Measurements from ENCODE around the gene MED15. TPM values are rescaled to one million over a fixed set of nuclear protein-coding genes. Genes with fewer than 3 reads are reported as not detected.
A peak's percentile ranks its signal among the peaks of the same experiment; 100 is the strongest.

The MED15 gene
- total RNA-seq, 4 donors from 2014 or later, result 40.3 to 69.6 (median 49.2) TPM

DNA sequence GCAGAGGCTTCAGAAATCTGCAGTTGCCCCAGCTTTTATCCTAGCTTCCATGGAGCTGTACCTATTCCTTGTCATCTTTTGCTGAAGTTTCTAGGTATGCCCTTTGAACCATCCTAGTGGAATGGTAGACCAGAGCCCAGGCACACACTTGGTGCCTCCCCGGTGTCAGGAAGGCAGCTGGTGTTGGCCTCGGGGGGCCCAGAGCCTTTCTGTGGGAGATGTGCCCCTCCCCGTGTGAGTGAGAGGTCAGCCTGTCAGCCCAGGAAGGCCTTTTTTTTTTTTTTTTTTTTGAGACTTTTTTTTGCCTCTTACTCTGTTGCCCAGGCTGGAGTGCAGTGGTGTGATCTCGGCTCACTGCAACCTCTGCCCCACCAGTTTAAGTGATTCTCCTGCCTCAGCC lies 58.4 kb downstream of the MED15 start:
- TF ChIP-seq, protein P1, sequence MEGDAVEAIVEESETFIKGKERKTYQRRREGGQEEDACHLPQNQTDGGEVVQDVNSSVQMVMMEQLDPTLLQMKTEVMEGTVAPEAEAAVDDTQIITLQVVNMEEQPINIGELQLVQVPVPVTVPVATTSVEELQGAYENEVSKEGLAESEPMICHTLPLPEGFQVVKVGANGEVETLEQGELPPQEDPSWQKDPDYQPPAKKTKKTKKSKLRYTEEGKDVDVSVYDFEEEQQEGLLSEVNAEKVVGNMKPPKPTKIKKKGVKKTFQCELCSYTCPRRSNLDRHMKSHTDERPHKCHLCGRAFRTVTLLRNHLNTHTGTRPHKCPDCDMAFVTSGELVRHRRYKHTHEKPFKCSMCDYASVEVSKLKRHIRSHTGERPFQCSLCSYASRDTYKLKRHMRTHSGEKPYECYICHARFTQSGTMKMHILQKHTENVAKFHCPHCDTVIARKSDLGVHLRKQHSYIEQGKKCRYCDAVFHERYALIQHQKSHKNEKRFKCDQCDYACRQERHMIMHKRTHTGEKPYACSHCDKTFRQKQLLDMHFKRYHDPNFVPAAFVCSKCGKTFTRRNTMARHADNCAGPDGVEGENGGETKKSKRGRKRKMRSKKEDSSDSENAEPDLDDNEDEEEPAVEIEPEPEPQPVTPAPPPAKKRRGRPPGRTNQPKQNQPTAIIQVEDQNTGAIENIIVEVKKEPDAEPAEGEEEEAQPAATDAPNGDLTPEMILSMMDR (IDR thresholded peaks at IDR 0.05), result no peak
- TF ChIP-seq POLR2A (IDR thresholded peaks at IDR 0.05), result no peak
- DNase-seq (ENCODE audit: low spot score in 2 of 2), result no peak
- 84 to 96% methylated on average over 4 of the region's 4 CpGs for WGBS, 2 donors
- intact Hi-C loops (cut with DNase I; ENCODE audit: low total_unique reads), result no loop called here
- no peak overlapping the region for H3K4me3 ChIP-seq (ENCODE audit: low read depth, poor library complexity, severe bottlenecking)

DNA sequence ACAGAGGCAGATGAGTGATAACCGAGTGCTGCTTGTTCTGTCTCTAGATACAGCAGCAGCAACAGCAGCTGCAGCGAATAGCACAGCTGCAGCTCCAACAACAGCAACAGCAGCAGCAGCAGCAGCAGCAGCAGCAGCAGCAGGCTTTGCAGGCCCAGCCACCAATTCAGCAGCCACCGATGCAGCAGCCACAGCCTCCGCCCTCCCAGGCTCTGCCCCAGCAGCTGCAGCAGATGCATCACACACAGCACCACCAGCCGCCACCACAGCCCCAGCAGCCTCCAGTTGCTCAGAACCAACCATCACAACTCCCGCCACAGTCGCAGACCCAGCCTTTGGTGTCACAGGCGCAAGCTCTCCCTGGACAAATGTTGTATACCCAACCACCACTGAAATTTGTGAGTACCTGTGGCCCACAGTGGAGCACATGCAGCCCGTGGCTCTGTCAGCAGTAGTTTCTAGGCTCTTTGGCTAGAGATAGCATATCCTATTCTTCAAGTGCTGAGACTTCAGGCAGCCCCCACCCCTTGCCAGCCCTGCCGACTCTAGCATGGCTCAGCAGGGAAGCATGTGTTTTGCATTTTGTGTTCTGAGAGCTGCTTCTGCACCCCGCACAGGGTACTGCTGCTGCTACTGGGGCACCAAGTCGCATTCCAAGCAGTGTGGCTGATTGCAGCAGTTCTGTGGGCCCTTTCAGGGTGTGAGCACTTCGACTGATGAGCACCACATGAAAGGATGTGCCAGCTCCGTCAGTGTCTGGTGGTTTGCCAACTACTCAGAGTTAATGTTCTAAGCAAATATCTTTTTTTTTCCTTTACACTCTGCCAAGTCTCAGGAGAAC lies 59.2 kb downstream of the MED15 start:
- intact Hi-C loops (cut with DNase I; ENCODE audit: low total_unique reads), result no loop called here
- no peak overlapping the region for H3K4me3 ChIP-seq (ENCODE audit: low read depth, poor library complexity, severe bottlenecking)
- TF ChIP-seq, protein P1 (IDR thresholded peaks at IDR 0.05), result no peak
- whole genome bisulfite sequencing, 2 donors, result 58 to 64% methylated on average over 13 of the region's 14 CpGs
- DNase-seq (ENCODE audit: low spot score in 2 of 2), result peak in 1 of 2 donors; percentile 53

DNA sequence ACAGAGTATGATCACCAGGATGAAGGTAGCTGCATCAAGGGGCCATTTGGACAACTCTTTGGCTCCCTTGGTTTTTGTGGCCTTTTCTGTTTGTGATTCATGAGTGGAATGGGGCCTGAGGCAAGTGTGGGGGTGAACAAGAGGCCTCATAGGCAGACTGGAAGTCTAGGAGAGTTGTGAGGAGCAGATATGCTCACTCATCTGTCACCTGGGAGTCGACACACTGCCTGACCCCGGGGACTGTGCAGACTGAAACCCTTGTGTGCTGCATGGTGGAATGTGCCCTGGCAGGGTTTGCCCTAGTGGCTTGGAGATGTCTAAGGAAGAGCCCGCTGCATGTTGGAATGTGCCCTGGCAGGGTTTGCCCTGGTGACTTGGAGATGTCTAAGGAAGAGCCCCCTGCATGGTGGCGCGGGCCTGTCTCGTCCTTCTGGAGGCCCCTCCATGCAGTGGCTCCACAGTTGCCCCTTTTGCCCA lies 60.0 kb downstream of the MED15 start:
- 51 to 61% methylated on average over 6 of the region's 6 CpGs for WGBS, 2 donors
- intact Hi-C loops (cut with DNase I; ENCODE audit: low total_unique reads), result no loop called here
- H3K4me3 ChIP-seq (ENCODE audit: low read depth, poor library complexity, severe bottlenecking), result no peak overlapping the region
- DNase-seq (ENCODE audit: low spot score in 2 of 2), result no peak
- TF ChIP-seq POLR2A (IDR thresholded peaks at IDR 0.05), result no peak

DNA sequence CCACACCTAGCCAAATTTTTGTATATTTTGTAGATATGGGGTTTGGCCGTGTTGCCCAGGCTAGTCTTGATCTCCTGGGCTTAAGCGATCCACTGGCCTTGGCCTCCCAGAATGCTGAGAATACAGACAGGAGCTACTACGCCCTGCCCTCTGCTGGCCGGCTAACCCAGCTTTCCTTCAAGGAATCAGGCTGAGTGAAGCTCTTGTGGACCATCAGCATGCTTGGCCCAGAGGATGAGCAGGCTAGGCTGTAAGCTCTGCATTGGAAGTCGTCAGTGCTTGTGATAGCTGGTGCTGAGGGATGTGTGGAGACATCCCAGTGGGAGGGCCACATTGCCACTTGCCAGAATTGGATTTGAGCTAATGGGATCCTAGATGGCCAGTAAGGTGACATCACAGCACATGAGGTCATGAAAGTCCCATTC lies 60.6 kb downstream of the MED15 start:
- no peak for TF ChIP-seq POLR2A (IDR thresholded peaks at IDR 0.05)
- intact Hi-C loops (cut with DNase I; ENCODE audit: low total_unique reads), result no loop called here
- no peak overlapping the region for H3K4me3 ChIP-seq (ENCODE audit: low read depth, poor library complexity, severe bottlenecking)
- no peak for DNase-seq (ENCODE audit: low spot score in 2 of 2)
- 65 to 67% methylated on average over 5 of the region's 5 CpGs for WGBS, 2 donors

DNA sequence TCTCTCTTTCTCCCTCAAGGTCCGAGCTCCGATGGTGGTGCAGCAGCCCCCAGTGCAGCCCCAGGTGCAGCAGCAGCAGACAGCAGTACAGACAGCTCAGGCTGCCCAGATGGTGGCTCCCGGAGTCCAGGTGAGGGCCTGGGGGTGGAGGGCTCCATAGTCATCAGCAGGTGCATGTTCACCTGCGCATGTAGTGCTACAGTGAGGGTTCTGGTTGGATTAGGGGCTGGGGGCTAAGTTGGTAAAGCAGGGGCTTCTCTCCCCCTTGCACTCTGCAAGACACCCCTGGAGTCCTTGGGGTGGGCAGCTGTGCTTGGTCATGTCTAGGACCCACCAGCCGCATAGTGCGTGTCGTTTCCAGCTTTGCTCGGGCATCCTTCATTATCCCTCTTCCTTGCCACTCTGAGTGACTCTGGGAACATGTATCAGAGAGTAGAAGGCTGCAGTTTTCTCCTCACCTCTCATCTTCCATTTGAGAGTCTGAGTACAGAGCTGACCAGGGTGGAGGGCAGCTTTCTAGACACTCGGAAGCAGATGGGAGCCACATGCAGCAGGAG lies 61.2 kb downstream of the MED15 start:
- H3K4me3 ChIP-seq (ENCODE audit: low read depth, poor library complexity, severe bottlenecking), result no peak overlapping the region
- DNase-seq (ENCODE audit: low spot score in 2 of 2), result no peak
- 69 to 73% methylated on average over 9 of the region's 9 CpGs for WGBS, 2 donors
- TF ChIP-seq, protein P1 (IDR thresholded peaks at IDR 0.05), result no peak
- no peak for TF ChIP-seq POLR2A (IDR thresholded peaks at IDR 0.05)
- intact Hi-C loops (cut with DNase I; ENCODE audit: low total_unique reads), result no loop called here

DNA sequence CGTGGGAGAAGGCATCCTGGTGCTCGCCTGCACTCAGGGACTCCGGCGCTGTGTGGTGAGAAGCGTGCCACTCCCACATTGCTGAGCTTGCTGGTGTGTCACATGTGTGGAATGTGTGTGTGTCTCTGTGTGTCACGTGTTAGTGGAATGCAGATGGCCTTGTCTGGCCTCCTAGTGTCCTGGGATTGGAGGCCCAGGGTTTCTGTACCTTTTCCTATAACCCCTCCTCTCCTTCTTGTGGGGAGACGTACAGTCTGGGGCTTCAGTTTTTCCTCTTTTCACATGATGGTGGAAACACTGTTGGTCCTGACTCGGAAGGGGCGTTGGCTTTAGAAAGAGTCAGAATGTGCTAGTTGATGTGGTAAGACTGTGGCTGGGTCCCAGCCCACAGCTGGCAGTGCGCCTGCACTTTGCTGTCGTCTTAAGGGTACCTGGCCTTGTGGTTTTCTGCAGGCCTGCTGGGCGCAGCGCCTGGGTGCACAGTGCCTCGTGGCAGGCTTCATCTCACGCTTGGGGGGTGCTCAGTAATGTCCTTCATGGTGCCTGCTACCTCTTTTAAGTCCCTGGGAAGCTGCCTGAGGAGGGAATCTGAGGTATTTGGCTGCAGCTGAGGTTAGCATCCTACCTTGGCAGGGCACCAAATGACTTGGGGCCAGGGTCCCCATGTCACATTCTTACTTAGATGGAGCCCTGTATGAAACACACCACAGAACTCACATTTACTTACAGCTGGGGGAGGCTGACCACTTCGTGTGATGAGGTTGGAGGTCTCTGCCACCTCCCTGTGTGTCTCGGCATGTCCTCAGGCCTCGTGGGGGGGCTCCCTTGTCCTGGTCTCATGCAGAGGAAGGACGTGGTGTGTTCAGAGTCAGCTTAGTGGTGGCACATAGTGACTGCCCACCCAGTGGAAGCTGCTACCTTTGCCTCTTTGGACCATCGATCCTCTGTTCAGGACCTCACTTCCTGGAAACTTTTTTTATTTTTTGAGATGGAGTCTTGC lies 61.9 kb downstream of the MED15 start:
- TF ChIP-seq, protein P1 (IDR thresholded peaks at IDR 0.05), result no peak
- no peak for TF ChIP-seq POLR2A (IDR thresholded peaks at IDR 0.05)
- intact Hi-C loops (cut with DNase I; ENCODE audit: low total_unique reads), result no loop called here
- peak; percentile 82 to 97 for DNase-seq (ENCODE audit: low spot score in 2 of 2)
- 37 to 41% methylated on average over 19 to 20 of the region's 20 CpGs for WGBS, 2 donors
- no peak overlapping the region for H3K4me3 ChIP-seq (ENCODE audit: low read depth, poor library complexity, severe bottlenecking)

Measured in lower leg skin (tissue), 4 donors.